Left lobe of liver (tissue), 2 donors: ENCODE data around the gene POLR1D. TPM values are rescaled to one million over a fixed set of nuclear protein-coding genes. Genes with fewer than 3 reads are reported as not detected.

ENCODE experiments used
- ATAC-seq: fragments of 200-7000 bp; cut with Tn5 transposase; one replicate; pipeline ENCODE4 v1.9.1; 2020; ENCODE audit warnings: mild to moderate bottlenecking, moderate library complexity
- DNase-seq: peaks from one replicate; pipeline ENCODE4 v3.0.0-alpha.2; 2020; ENCODE audit warnings: low spot score
- total RNA-seq: library from RNA; stranded (reverse); gene quantifications from one replicate; pipeline ENCODE4 v1.2.1, GENCODE V29; 2021
- donor health status: DM: no; HTN: no; CAD: no; lungs with moderate emphysema.
- donor health status: DM: no; HTN: yes; CAD: no.

The POLR1D gene, protein sequence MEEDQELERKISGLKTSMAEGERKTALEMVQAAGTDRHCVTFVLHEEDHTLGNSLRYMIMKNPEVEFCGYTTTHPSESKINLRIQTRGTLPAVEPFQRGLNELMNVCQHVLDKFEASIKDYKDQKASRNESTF
- 36.1 TPM for total RNA-seq

DNA sequence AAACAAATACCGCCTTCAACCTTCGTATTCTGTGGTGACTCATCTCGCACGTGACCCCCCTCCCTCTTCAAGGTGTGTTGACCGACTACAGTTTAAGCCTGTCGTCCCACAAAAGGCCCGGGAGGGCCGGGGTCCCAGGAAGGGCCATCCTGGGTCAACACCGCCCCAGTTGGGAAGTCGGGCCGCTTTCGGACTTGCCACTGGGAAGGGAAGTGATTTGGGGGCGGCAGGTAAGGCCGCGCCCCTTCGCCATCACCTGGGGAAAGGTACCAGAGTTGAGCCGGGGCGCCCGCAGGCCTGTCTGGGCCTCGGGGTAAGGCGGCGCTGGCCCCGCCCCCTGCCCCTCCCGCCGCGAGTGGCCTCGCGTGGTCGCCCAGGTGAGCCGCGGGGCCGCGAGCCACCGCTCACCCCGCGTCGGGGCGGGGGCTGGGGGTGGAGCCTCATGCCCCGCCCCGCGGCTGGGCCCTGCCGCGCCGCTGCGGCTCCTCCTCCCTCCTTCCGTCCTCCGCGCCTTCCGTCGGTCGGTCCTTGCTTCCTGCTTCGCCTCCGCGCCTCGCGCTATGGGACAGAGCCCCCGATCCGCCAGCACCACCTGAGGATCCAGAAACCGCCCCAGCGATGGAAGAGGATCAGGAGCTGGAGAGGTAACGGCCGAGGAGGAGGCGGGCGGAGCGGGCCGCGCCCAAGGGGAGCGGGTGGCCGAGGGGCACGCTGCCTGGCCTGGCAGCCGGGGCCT is at the start of gene POLR1D:
TSS of gene POLR1D (plus strand) at position 527 of the 736 bp plus-strand sequence. CDS start at position 619, 92 bp downstream.
- DNase-seq, result peak; percentile 89
- ATAC-seq, result peak; percentile 78

DNA sequence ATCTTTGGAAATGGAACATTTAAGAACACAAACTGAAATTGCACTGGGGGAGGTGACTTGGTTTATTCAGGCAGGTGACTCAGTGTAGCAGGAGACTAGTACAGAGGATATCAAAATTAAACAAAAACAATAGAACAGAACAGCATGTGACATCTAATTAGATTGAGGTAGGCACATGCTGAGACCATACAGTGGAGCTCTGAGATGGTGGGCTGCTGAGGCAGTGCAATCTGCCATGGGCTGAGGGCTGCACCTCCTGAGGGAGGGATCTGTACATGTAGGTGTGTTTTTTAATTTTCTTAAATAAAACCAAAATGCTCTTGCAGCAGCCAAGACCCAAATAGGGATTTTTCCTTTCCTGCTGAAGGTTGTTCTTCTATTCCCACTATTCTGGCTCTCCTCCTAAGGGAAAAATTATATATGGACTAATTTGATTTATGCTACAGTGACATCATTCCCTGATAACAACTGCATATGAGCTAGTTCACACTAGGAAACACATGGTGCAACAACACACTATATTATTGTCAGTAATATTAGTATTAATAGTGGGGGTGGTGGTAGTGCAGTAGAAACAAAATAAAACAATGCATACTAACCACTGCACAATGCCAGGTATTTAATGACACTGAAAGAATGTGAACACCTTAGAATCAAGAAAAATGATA is 49.3 kb upstream of the POLR1D start:
- no peak for ATAC-seq
- no peak for DNase-seq

DNA sequence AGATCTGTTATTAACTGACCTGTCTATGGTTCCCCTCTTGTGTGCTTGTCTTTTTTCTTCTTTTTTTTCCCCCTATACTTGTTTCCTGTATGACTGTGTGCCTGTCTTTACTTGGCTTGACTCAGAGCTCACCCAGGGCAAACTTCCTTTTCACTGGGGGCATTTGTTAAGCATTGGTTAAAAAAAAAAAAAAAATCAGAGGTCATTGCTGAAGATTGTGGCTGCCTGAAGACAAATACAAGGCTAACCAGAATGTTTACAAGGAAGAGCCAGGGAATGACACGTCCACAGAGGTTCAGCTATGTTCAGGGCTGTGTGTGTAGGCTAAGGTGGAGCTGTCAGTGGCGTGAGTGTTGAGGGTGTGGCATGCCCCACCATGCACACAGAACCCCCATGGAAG is 48.4 kb upstream of the POLR1D start:
- ATAC-seq (peak; percentile 20), DNase-seq (no peak)

DNA sequence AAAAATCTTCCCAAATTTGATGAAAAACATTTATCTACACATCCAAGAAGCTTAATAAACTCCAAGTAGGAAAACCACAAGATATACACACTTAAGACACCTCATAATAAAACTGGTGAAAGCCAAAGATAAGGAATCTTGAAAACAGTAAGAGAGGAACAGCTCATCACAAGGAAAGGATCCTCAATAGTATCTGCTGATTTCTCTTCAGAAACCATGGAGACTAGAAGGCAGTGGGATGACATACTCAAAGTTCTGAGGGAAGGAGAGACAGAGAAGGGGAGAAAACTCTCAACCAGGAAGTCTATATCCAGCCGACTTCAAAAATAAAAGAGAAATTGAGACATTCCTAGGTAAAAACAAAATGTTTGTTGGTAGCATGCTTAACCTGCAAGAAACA is 47.0 kb upstream of the POLR1D start:
- ATAC-seq, result no peak

DNA sequence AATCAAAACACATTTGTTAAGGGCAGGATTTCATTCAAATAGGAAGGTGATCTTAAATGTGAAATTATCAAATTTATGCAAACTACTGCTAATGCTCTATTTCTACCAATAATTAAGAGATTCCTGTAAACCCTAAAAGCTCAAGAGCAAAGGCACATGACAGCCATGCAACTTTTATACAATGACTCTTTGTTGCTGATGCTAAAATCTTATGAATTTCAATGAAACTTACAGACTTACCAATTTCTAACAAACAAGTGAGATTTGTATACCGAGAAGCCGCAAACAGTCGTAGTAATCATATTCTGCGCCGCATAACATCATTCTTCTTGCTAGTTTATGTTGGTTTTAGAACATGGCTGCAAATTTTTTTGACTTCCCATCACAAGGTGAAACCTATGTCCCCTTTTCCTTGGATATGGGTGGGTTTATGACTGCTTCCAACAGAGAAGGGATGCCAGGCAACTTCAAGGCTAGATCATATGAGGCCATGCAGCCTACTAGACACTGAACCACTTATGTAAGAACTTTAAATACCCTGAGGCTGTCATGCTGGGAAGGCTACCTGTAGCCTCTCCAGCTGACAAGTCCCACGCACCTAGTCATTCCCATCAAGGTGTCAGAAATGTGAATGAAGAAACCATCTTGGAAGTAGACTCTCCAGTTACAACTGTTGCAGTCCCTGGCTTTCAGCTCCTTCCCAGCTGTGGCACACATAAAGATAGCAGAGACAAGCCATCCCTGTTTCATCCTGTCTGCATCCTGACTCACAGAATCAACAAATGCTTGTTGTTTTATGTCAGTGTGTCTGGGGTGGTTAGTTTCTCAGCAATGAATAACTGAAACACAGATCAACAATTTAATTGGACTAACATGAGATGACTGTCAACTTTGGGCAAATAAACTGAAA is 43.3 kb upstream of the POLR1D start:
- ATAC-seq, result no peak

More for the DNA sequence above, 47.0 kb upstream of the POLR1D start:
- no peak for DNase-seq

DNA sequence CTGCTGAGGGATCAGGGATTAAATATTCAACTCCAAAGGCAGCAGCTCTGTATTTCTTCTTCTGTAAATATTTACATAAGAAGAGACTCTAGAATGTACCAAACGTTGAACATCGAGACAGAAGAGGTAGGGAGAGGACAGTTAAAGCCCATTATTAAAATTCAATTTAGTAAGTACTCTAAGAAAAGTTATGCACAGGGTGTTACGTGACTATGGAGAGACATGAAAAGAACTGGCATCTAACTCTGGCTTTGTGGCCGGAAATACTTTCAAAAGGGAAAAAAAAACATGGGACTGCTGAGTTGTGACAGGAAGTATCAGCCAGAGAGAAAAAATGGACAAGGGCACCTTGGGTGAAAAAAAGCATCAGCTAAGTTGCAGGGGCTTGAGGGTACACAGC is 38.0 kb upstream of the POLR1D start:
- DNase-seq, result no peak
- peak; percentile 84 for ATAC-seq

More for the DNA sequence above, 43.3 kb upstream of the POLR1D start:
- no peak for DNase-seq

DNA sequence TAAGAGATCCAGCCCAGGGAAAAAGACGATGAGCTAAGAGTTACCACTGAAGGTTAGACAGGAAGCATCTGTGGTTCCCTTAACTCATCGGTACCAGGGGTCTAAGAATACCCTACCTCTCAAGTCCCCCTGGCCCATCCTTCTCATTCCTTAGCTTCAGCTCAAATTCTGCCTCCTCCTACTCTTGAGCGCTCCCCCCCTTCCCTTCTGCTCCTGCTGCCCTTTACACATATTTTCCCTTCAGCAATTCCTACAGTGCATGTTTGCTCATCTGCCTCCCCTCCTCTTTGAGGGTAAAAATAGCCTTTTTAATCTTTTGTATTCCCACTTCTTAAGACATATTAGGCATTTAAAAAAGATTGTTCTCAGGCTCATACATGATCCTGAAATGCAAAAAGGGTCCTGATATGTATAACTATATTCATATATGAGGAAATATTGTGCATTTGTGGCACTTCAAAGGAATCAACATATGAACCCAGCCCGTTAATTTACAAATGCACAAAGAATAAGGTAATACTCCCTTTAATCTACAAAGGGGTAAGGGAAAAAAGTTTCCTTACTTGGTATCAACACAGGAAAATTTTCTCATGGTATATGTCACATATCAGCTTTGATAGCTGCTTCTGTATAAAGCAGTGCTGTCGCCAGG is 34.5 kb upstream of the POLR1D start:
- no peak for ATAC-seq

DNA sequence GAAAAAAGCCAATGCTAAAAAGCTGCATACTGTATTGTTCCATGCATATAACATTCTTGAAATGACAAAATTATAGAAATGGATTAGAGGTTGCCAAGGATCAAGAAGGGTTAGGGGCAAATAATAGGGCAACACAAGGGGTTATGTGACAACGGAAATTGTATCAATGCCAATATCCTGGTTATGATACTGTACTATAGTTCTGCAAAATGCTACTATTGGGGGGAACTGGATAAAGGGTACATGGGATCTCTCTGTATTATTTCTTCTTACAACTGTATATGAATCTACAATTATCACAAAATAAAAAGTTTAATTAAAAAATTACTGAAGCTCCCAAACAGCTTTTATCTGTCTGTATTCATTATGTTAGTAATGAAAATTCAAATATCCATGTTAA is 33.3 kb upstream of the POLR1D start:
- ATAC-seq, result no peak
- DNase-seq, result no peak

More for the DNA sequence above, 34.5 kb upstream of the POLR1D start:
- DNase-seq, result no peak

DNA sequence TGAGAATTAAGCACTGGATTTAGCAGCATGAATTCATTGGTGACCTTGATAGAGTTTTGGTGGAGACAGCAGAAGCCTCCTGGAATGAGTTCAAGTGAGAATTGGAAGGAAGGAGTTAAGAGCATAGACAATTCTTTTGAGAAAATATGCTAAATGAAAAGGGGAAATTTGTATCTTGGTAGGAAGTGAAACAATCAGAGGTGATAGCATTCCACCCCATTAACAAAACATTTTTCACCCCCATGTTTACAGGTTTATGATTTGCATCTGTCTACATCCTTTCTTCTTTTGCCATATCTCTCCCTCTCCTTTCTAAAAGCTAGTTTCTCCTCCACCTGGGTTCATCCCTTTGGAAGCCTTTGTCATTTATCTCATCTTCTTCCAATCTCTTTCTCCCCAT is 28.8 kb upstream of the POLR1D start:
- no peak for ATAC-seq
- DNase-seq, result no peak

DNA sequence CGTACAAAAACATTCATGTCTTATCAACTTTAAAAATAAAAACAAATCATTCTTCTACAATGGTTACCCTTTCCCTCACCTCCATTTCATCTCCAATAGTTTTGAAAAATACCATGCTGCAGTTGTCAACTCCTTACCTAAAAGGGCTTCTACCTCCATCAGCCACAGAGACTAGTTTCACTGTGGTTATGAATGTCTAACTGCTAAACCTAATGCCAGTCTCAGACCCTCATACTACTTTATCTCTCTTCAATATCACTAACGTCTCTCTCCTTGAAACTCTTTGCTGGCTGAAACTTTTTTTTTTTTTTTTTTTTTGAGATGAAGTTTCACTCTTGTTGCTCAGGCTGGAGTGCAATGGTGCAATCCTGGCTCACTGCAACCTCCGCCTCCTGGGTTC is 28.4 kb upstream of the POLR1D start:
- ATAC-seq (no peak), DNase-seq (no peak)

DNA sequence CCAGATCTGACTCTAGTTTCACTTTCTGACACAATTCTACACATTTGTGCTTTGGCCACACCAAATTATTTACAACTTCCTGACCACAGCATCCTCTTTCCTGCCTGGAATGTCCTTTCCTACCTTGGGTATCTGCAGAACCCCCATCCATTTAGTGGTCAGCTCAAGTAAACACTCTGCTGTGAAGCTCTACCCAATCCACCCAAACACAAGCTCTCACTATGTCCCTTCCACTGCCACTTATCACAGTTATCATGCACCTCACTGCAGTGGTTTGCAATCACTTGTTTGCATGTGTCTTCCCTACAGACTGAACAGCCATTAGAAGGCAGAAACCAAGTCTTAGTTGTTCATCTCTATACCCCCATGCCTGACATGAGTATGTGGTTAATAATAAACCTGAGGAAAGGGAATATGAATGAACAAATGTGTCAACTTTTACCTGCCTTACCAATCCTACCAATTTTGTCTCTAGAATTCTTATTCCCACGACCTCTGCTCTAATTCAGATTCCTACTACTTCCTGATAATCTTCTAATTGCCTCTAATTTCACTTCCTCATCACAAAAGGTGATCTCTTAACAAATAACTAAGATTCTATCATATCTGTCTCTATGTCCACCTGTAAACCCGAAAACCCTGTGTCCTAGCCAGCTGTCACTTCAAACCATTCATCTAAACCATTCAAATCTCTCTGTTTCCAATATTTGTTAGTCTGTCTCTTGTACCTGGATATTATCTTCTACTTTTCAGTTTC is 26.5 kb upstream of the POLR1D start:
- DNase-seq (no peak), ATAC-seq (peak; percentile 36)

DNA sequence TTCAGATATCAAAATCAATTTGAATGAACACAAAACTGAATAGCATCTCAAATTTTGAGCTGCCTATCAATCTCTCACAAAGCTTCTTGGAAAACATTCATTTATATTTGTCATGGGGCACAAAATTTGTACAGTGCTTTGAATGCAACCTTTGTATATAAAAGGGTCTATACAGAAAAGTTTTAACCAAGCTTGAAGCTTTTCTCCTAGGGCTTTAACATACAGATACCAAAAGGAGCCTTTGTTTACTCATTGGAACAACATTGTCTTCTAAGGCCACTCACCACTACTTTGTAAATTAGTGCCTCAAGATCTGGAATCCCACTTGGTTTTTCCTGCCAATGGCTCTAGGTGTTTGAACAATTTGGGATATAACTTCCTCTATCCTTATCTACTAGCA is 22.6 kb upstream of the POLR1D start:
- ATAC-seq (no peak), DNase-seq (no peak)

DNA sequence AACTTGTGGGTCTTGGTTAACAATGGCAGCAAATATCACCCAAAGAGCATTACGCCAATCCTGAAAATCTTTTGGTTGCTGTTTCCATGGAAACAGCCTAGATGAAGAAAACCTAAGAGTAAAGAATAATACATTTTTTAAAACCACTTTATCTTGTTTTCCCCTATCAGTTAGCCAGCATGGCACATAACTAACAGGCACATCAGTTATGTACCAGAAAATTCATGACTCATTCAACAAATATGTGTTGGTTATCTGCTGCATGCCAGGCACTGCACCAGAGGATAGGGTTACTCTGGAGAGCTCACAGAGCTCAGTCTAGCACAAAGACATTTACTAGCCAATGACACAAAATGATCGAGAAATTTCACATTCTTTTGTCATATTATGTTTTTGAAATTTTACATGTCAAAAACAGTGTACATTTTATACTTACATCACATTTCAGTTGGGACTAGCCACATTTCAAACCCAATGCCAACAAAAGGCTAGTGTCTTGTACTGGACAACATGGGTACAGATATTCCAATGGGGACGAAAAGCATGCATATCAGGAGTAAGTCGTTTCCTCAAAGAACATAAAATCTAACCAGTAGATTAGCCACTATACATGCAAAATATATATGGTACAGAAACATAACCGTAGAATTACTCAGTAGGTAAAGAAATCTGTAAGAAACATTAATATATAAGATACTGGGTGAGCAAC is 21.7 kb upstream of the POLR1D start:
- ATAC-seq, result peak; percentile 67

DNA sequence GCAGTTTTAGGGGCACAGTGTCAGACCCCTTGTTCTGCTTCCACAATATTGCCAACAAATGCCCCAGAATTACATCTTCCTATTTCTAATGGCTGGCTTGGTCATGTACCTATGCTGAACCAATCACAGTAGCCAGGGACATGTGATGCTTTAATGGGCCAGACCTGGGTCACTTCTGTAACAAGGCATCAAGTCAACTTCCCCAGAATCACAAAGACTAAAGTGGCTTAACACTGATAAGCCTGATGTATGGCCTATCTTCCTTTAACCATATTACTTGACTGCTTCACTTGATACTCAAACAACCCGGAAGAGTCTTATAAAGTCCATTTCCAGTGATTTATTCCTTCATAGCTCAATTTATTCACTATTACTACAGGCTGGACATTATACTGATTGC is 21.0 kb upstream of the POLR1D start:
- no peak for DNase-seq
- no peak for ATAC-seq

More for the DNA sequence above, 21.7 kb upstream of the POLR1D start:
- DNase-seq, result no peak

DNA sequence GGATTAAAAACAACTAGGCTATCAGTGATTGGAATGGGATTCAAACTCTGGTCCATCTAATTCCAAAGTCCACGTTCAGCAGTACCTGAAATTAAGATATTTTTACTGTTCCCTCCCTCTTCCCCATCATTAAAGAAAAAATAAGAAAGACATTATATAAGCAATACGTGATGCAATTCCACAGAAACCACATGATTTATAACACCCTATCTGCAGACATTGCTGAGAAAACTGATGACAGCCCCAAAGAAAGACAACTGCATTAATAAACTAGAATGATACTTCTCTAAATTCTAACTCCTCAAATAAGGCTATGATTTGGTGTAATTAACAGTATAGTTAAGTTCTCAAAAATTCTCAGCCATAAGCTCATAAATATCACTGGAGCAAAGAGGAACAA is 20.5 kb upstream of the POLR1D start:
- DNase-seq, result no peak
- no peak for ATAC-seq

DNA sequence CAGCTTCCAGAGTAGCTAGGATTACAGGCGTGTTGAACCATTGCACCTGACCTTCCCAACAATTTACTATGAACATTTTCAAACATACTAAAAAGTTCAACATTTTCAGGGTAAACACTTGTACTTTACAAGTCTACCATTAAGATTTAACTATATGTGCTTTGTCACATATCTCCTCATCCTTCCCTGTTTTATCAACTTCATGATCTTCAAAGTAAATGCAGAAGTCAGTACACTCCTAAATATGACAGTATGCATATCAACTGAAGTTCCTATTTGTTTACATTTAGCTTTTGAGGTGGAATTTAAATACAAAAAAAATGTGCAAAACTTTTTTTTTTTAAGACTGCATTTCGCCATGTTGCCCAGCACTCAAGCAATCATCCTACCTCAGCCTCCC is 19.9 kb upstream of the POLR1D start:
- DNase-seq, result no peak

DNA sequence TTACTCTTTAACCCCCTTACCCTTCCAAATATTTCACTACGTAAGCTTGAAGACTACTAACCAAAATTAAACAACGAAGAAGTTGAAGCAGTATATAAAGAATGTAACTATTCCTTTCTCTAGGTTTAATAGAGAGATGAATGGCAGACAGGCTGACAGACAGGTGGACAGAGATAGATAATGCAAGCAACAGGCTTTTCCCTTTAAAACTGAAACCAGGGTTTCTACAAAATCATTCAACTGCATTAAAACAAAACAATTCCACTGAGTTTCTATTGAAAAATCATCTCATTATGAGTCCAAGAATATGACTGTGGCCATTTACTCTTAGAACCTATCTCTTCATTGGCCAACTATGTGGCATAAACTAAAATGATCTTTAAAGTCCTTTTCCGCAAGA is 16.6 kb upstream of the POLR1D start:
- DNase-seq (no peak), ATAC-seq (no peak)

More for the DNA sequence above, 19.9 kb upstream of the POLR1D start:
- no peak for ATAC-seq

DNA sequence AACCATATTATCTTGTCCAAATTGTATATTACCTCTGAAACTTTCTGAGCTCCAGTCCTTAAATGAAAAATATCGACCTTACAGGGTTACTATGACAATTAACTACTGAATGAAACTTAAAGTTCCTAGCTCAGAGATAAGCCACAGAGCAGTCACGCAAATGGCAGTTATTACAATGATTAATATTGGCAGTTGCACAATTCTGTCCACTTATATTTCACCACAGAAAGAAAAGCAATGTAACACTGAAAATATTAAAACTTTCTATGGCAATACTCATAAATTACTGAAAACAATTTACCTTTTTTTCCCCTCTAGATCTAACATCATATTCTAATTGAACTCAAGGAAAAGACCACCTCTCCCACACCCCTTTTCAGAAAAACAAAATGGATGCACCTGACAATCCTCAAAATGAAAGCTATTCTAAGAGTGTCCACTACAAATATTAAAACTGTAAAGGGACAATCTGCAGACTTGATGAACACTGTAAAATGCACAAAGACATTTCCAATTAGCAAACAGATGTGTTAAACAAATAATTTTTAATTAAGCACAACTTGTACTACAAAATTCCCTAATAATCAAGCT is 16.0 kb upstream of the POLR1D start:
- ATAC-seq (no peak), DNase-seq (no peak)

DNA sequence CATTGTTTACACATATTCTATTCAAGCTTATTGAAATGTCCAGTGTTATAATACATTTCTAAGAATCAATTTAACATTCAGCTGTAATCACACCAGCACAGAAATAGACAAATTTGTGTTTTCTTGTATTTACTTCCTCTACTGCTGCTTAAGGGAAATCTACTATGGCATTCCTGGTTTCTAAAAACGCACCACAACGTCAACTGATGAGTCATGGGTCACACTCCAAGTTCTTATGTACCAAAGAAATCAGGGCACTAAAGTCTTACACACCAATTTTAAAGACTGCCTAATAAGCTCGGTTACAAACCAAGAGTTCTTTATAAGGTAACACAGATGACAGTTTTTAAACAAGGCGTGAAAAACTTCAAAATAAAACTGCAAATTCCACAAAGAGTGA is 14.6 kb upstream of the POLR1D start:
- no peak for DNase-seq
- peak; percentile 73 for ATAC-seq
